CD4-positive, alpha-beta memory T cell (primary cell): ENCODE results near the gene ATP8A2. TPM values are rescaled to one million over a fixed set of nuclear protein-coding genes. Genes with fewer than 3 reads are reported as not detected.
A peak's percentile ranks its signal among the peaks of the same experiment; 100 is the strongest.

Experiments
- CTCF ChIA-PET: fragments of 350-600 bp; sonication (Branson Sonifier 250); formaldehyde crosslinking; loops from one replicate; lab custom pipeline; 2021; ENCODE audit warnings: inconsistent platforms; ENCODE audit not compliant: partially characterized antibody; lab: Charles Lee
- POLR2A ChIA-PET: fragments of 350-600 bp; sonication (Branson Sonifier 250); formaldehyde crosslinking; loops from one replicate; lab custom pipeline; 2021; ENCODE audit not compliant: partially characterized antibody; lab: Charles Lee
- DNase-seq, 5 donors: peaks; one replicate each; pipeline versions ENCODE4 v3.0.0 to v3.0.0-alpha.2; 2020 to 2022; ENCODE audit warnings: mixed read lengths in 1 of 5
- H3K27ac ChIP-seq: one replicate; pipeline ENCODE4 v1.7.0; 2013; ENCODE audit warnings: low read depth, low read length
- H3K27me3 ChIP-seq: 2 replicates; pipeline ENCODE4 v1.7.0; 2013; ENCODE audit warnings: mild to moderate bottlenecking, low read length, moderate library complexity; ENCODE audit not compliant: insufficient read depth
- H3K36me3 ChIP-seq: 2 replicates; pipeline ENCODE4 v1.7.0; 2013; ENCODE audit warnings: mild to moderate bottlenecking, low read length, moderate library complexity; ENCODE audit not compliant: insufficient read depth
- H3K4me1 ChIP-seq: 2 replicates; pipeline ENCODE4 v1.7.0; 2013; ENCODE audit warnings: mild to moderate bottlenecking, low read length, moderate library complexity; ENCODE audit not compliant: insufficient read depth
- H3K4me3 ChIP-seq, 2 donors: one replicate each; pipeline ENCODE4 v1.7.0; 2013; ENCODE audit warnings: low read length in 2 of 2, mild to moderate bottlenecking in 1 of 2
- H3K9me3 ChIP-seq, 2 donors: one replicate each; pipeline ENCODE4 v1.7.0; 2013; ENCODE audit warnings: low read length in 2 of 2, control low read depth in 1 of 2; ENCODE audit not compliant: control insufficient read depth in 1 of 2
- H3K27ac Mint-ChIP-seq, 7 donors: one replicate each; pipeline ENCODE4 v1.8.0; 2020 to 2021; ENCODE audit warnings: mixed read lengths in 7 of 7, mild to moderate bottlenecking in 6 of 7, inconsistent platforms in 3 of 7, moderate library complexity in 3 of 7
- H3K27me3 Mint-ChIP-seq, 2 donors: one replicate each; pipeline ENCODE4 v1.8.0; 2020 to 2021; ENCODE audit warnings: mixed read lengths in 2 of 2
- H3K36me3 Mint-ChIP-seq, 2 donors: one replicate each; pipeline ENCODE4 v1.8.0; 2020 to 2021; ENCODE audit warnings: mixed read lengths in 2 of 2, inconsistent platforms in 1 of 2, mild to moderate bottlenecking in 1 of 2
- H3K4me1 Mint-ChIP-seq, 4 donors: one replicate each; pipeline ENCODE4 v1.8.0; 2020 to 2021; ENCODE audit warnings: mixed read lengths in 4 of 4, mild to moderate bottlenecking in 1 of 4
- H3K4me3 Mint-ChIP-seq, 8 donors: one replicate each; pipeline ENCODE4 v1.8.0; 2020 to 2021; ENCODE audit warnings: mixed read lengths in 8 of 8, mild to moderate bottlenecking in 7 of 8, moderate library complexity in 6 of 8, inconsistent platforms in 3 of 8
- H3K9me3 Mint-ChIP-seq, 8 donors: one replicate each; pipeline ENCODE4 v1.8.0; 2020 to 2021; ENCODE audit warnings: mixed read lengths in 8 of 8, mild to moderate bottlenecking in 5 of 8, inconsistent platforms in 3 of 8, moderate library complexity in 1 of 8
- intact Hi-C: fragments of 100-400 bp; cut with micrococcal nuclease; formaldehyde crosslinking; loops from one replicate; pipeline ENCODE4 v1.15.1; 2023
- polyA plus RNA-seq, 2 donors: library from polyadenylated mRNA; unstranded; fragments of 300-500 nt; fragmentation: Illumina TruSeq; gene quantifications; one replicate each; pipeline ENCODE4 v1.2.3, GENCODE V29; 2021
- total RNA-seq, 2 experiments: library from RNA; stranded (reverse); gene quantifications; one replicate each; pipeline ENCODE4 v1.2.3, GENCODE V29; 2021

ATP8A2 gene
- total and polyA plus RNA-seq, 4 experiments from 2014 or later = 0.36 to 0.93 (median 0.67) TPM

DNA sequence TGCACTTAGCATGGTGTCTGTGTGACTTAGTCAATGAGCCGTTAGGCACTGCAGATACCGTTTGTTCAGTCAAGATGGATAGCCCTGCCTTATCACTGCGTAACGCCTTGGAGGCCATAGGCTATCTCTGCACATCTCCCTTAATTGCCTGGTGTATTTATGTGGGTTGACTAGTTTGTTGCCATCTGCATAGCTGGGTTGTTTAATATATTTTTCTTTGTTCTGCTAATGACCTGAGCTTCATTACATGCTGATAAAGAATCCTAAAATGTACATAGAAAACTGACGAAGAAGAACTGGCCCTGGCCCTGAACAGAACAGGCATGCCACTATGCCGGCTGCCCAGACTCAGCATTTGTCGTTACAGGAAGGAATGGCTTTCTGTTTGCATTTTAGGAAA is 382.2 kb downstream of the ATP8A2 start:
- intact Hi-C loops = no loop called here
- Histone ChIP-seq H3K27ac (no peak overlapping the region), H3K4me1 (no peaks in the 10 kb centered on the region), H3K9me3 (no peaks in the 10 kb centered on the region), H3K27me3 (no peaks in the 10 kb centered on the region), H3K36me3 (no peaks in the 10 kb centered on the region), H3K4me3 (no peak overlapping the region)
- Mint-ChIP-seq H3K36me3 (no peaks in the 10 kb centered on the region), H3K27me3 (peaks cover 1 to 7% of the 10 kb centered on the region in 2 donors), H3K4me3 (no peak overlapping the region), H3K27ac (no peak overlapping the region), H3K4me1 (peaks cover 0 to 4% (median 1%) of the 10 kb centered on the region in 4 donors), H3K9me3 (peaks cover 0 to 2% (median 0%) of the 10 kb centered on the region in 8 donors)
- ChIA-PET POLR2A (no interaction called here), CTCF (interaction anchor here (0.6 kb wide), 1 partner anchor 582 kb away, joined by 3 read pairs; no protein-coding TSS in a partner anchor)
- no peak for DNase-seq

DNA sequence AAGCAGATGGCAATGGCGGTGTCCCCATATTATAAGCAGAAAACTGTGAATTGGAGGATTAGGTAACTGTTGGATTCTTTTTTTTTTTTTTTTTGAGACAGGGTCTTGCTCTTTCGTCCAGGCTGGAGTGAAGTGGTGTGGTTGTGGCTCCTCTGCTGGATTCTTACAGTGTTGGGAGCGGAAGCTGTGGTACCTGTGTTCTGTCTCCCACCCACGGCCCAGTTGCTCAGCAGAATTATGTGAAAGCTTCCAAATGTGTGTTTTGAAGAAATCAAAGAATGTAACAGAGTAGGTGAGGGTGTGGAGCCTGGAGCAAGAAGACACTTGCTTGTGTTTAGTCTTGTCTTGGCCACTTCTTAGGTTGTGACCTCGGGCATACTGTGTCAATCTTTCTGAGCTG is 384.5 kb downstream of the ATP8A2 start:
- ChIA-PET CTCF (no interaction called here), POLR2A (no interaction called here)
- H3K9me3 ChIP-seq = no peaks in the 10 kb centered on the region
- Mint-ChIP-seq H3K4me3 (no peak overlapping the region), H3K36me3 (no peaks in the 10 kb centered on the region), H3K9me3 (peaks cover 0 to 2% (median 0%) of the 10 kb centered on the region in 8 donors), H3K4me1 (peaks cover 0 to 4% (median 1%) of the 10 kb centered on the region in 4 donors), H3K27ac (no peak overlapping the region), H3K27me3 (peaks cover 1 to 5% of the 10 kb centered on the region in 2 donors)
- no peak for DNase-seq
- H3K27me3 ChIP-seq = no peaks in the 10 kb centered on the region
- H3K27ac ChIP-seq = no peak overlapping the region
- H3K36me3 ChIP-seq = no peaks in the 10 kb centered on the region
- intact Hi-C loops = no loop called here
- no peak overlapping the region for H3K4me3 ChIP-seq
- no peaks in the 10 kb centered on the region for H3K4me1 ChIP-seq

DNA sequence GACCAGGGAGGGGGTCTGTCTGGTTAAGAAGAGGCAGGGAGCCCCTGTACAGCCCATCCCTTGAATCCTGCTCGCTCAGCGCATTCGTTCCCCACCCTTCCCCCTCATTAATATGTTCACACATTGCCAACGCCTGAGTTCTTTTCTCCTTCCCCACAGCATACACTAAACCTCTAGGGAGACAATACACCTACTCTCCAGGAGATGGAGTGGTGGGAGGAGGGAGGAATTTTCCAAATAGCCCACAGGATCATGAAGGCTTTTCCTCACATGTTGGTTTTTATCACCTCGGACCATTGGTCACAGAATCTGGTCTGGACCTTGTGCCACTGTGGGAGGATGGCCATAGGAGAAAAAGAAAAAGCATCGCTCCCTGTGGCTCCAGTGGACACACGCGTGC is 385.1 kb downstream of the ATP8A2 start:
- CTCF ChIA-PET = no interaction called here
- Histone ChIP-seq H3K27ac (no peak overlapping the region), H3K4me1 (no peaks in the 10 kb centered on the region), H3K4me3 (no peak overlapping the region), H3K9me3 (no peaks in the 10 kb centered on the region), H3K27me3 (no peaks in the 10 kb centered on the region), H3K36me3 (no peaks in the 10 kb centered on the region)
- H3K27ac Mint-ChIP-seq = no peak overlapping the region
- intact Hi-C loops = no loop called here
- peaks cover 1 to 5% of the 10 kb centered on the region in 2 donors for H3K27me3 Mint-ChIP-seq
- no peaks in the 10 kb centered on the region for H3K36me3 Mint-ChIP-seq
- no peak overlapping the region for H3K4me3 Mint-ChIP-seq
- H3K9me3 Mint-ChIP-seq = peaks cover 0 to 2% (median 0%) of the 10 kb centered on the region in 8 donors
- DNase-seq = no peak
- H3K4me1 Mint-ChIP-seq = peaks cover 0 to 4% (median 3%) of the 10 kb centered on the region in 4 donors
- POLR2A ChIA-PET = no interaction called here

DNA sequence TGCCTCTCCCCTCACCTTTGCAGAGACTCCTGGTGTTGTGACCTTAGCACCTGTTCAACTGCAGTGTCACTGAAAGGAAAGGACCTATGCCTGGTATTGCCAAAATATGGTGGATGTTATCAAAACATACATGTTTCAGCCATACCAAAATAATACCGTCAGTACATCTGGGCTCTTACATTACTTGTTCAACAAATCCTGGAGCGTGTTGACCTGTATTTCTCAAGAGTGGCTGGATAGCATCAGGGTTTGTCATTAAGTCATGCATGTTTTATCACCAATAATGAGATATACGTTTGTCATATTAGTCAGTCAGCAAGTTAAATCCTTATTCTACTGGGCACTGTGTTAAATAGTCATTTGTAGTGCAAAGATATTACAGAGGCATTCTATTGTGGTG is 389.3 kb downstream of the ATP8A2 start:
- no peaks in the 10 kb centered on the region for H3K36me3 Mint-ChIP-seq
- Histone ChIP-seq H3K9me3 (no peaks in the 10 kb centered on the region), H3K27ac (no peak overlapping the region), H3K4me1 (peaks cover 15% of the 10 kb centered on the region), H3K27me3 (no peaks in the 10 kb centered on the region), H3K36me3 (no peaks in the 10 kb centered on the region), H3K4me3 (no peak overlapping the region)
- no peak overlapping the region for H3K27ac Mint-ChIP-seq
- H3K4me3 Mint-ChIP-seq = no peak overlapping the region
- intact Hi-C loops = no loop called here
- H3K27me3 Mint-ChIP-seq = peaks cover 1% of the 10 kb centered on the region in 2 donors
- POLR2A ChIA-PET = no interaction called here
- peaks cover 12 to 17% (median 16%) of the 10 kb centered on the region in 4 donors for H3K4me1 Mint-ChIP-seq
- DNase-seq = no peak
- CTCF ChIA-PET = no interaction called here
- peaks cover 0 to 4% (median 0%) of the 10 kb centered on the region in 8 donors for H3K9me3 Mint-ChIP-seq

DNA sequence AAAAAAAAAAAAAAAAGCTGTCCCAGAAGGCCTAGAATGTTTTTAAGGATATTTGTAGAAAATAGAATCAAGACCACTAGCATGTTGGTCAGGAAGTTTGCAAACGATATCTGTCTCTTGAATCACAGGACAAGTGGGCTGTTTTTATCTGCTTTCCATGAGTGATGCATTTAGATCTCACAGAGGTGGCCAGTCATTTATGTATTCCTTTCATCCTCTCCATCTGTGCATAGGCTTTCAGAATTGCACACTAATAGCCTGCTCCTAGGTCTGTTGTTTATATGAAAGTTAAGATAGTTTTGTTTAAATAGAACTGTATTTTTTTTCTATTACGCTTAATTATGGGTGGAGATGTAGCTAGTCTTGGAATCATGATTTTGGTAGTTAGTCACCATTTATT is 390.5 kb downstream of the ATP8A2 start:
- ChIA-PET CTCF (no interaction called here), POLR2A (no interaction called here)
- Mint-ChIP-seq H3K27me3 (peaks cover 1% of the 10 kb centered on the region in 2 donors), H3K4me3 (peak overlapping the region in 4 of 8 donors; percentile 2 to 32 (median 20)), H3K4me1 (peaks cover 12 to 17% (median 16%) of the 10 kb centered on the region in 4 donors), H3K9me3 (peaks cover 0 to 4% (median 0%) of the 10 kb centered on the region in 8 donors), H3K36me3 (no peaks in the 10 kb centered on the region), H3K27ac (peak overlapping the region in 1 of 7 donors; percentile 17)
- Histone ChIP-seq H3K27ac (no peak overlapping the region), H3K27me3 (no peaks in the 10 kb centered on the region), H3K4me3 (no peak overlapping the region), H3K36me3 (no peaks in the 10 kb centered on the region), H3K9me3 (no peaks in the 10 kb centered on the region), H3K4me1 (peaks cover 15% of the 10 kb centered on the region)
- intact Hi-C loops = no loop called here
- DNase-seq = no peak

DNA sequence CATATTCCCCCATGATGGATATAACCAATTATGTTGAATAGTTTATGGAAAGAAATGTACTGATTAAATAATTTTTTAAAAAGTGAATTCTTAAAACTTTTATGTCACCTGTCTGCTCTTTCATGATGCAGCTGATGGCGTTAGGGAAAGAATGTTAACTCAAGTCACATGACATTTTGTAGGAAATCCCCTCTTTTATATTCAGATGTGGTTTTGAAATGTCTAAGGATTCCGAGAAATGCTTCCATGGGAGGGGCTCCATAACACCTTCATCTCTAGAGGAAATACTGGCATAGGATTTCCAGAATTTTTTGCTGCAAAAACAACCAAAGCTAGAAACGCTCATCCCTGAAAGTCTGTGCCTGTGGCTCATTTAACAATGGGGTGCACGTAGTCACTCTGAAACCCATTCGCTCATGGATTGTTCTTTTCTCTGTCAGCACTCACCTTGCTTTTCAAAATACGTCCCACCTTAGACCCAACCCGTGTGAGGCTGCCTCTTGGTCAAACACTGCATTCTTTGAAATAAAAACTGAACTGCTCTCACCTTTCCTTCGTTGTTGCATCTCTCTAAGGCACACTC is 391.1 kb downstream of the ATP8A2 start:
- no peaks in the 10 kb centered on the region for H3K9me3 ChIP-seq
- no peaks in the 10 kb centered on the region for H3K27me3 ChIP-seq
- Mint-ChIP-seq H3K4me1 (peaks cover 12 to 17% (median 16%) of the 10 kb centered on the region in 4 donors), H3K27me3 (peaks cover 1% of the 10 kb centered on the region in 2 donors), H3K4me3 (peak overlapping the region; percentile 9 to 68 (median 54)), H3K9me3 (peaks cover 0 to 4% (median 0%) of the 10 kb centered on the region in 8 donors), H3K36me3 (no peaks in the 10 kb centered on the region), H3K27ac (peak overlapping the region in 5 of 7 donors; percentile 13 to 75 (median 48))
- ChIA-PET POLR2A (no interaction called here), CTCF (no interaction called here)
- no peak overlapping the region for H3K27ac ChIP-seq
- intact Hi-C loops = no loop called here
- H3K4me1 ChIP-seq = peaks cover 15% of the 10 kb centered on the region
- no peaks in the 10 kb centered on the region for H3K36me3 ChIP-seq
- no peak overlapping the region for H3K4me3 ChIP-seq
- peak in 1 of 5 donors; percentile 31 for DNase-seq

DNA sequence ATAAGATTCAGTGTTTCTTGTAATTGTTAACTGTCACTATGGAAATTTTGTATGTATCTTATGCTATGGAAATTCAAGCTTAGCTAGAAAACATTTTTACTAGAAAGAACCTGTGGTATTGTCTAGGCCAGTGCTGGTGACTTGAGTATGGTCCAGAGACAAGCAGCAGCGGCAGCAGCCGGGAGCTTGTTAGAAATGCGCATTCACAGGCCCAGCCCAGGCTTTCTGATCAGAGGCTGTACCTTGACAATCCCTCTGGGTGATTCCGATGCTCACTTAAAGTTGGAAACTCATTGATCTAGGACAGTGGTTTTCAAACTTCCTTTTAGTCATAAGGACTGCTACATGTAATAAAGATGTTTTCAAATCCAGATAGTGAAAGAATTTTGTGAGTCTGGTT is 392.6 kb downstream of the ATP8A2 start:
- H3K4me1 Mint-ChIP-seq = peaks cover 12 to 17% (median 16%) of the 10 kb centered on the region in 4 donors
- CTCF ChIA-PET = no interaction called here
- intact Hi-C loops = no loop called here

More for the DNA sequence above, 392.6 kb downstream of the ATP8A2 start:
- H3K36me3 ChIP-seq = no peaks in the 10 kb centered on the region
- peaks cover 15% of the 10 kb centered on the region for H3K4me1 ChIP-seq
- no peaks in the 10 kb centered on the region for H3K27me3 ChIP-seq
- Mint-ChIP-seq H3K36me3 (no peaks in the 10 kb centered on the region), H3K27ac (peak overlapping the region in 1 of 7 donors; percentile 43), H3K4me3 (no peak overlapping the region), H3K9me3 (peaks cover 0 to 4% (median 0%) of the 10 kb centered on the region in 8 donors), H3K27me3 (no peaks in the 10 kb centered on the region)
- no peak for DNase-seq
- no peak overlapping the region for H3K27ac ChIP-seq
- no peaks in the 10 kb centered on the region for H3K9me3 ChIP-seq
- POLR2A ChIA-PET = no interaction called here
- H3K4me3 ChIP-seq = no peak overlapping the region
